ENCODE data around the gene GPRC5B.

GPRC5B gene

DNA sequence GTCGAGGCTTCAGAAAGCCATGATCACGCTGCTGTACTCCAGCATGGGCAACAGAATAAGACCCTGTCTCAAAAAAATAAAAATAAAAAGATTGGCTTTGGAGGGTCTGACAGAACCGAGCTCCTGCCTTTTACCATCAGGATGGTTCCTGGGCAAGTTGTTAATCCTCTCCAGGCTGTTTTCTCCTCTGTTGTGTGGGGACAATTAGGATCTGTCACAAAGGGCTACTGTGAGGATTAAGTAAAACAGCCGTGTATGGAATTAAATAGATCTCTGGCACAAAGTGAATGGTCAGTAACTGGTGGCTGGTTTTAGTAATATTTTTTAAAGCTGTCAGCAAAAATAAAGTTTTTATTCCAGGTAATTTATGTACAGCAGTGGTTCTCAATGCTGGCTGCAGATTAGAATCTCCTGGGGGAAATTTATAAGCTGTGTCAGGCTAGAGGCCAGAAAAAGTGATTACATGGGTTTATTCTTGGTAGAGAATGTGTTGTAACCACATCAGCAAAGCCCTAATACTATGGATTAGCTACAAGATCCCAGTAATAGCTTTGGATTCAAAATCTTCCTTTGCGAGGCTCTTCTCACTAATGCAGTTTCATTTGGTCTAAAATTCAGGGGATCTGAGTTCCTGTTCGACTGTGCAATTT is 47.2 kb downstream of the GPRC5B start:
- Mint-ChIP-seq H3K4me3 (no peak overlapping the region), H3K27ac (no peak overlapping the region), H3K36me3 (ENCODE audit: low read depth) (no peaks in the 10 kb centered on the region), H3K4me1 (ENCODE audit: low read depth) (no peaks in the 10 kb centered on the region), H3K9me3 (no peaks in the 10 kb centered on the region), H3K27me3 (ENCODE audit: low read depth) (no peaks in the 10 kb centered on the region)
- DNase-seq (ENCODE audit: low spot score), result no peak

GRCh38 chr16:19835968-19836421 is 48.7 kb downstream of the GPRC5B start:
- H3K27ac Mint-ChIP-seq, result no peak overlapping the region
- no peaks in the 10 kb centered on the region for H3K4me1 Mint-ChIP-seq (ENCODE audit: low read depth)
- no peaks in the 10 kb centered on the region for H3K36me3 Mint-ChIP-seq (ENCODE audit: low read depth)
- DNase-seq (ENCODE audit: low spot score), result no peak
- H3K4me3 Mint-ChIP-seq, result no peak overlapping the region
- no peaks in the 10 kb centered on the region for H3K27me3 Mint-ChIP-seq (ENCODE audit: low read depth)
- H3K9me3 Mint-ChIP-seq, result no peaks in the 10 kb centered on the region

DNA sequence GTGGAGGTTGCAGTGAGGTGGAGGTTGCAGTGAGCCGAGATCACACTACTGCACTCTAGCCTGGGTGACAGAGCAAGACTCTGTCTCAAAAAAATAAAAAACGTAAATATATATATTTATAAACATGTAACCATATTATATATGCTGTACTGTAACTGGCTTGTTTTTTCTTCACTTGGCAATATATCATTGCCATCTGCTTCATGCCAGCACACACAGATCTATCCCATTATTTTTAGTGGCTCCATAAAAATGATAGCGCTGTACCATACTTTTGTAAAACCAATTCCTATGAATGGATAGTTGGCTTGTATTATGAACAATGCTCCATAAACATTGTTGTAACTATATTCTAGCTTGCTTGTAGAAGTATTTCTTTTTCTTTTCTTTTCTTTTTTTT is 49.5 kb downstream of the GPRC5B start:
- no peak overlapping the region for H3K27ac Mint-ChIP-seq
- DNase-seq (ENCODE audit: low spot score), result no peak
- no peaks in the 10 kb centered on the region for H3K27me3 Mint-ChIP-seq (ENCODE audit: low read depth)
- no peak overlapping the region for H3K4me3 Mint-ChIP-seq
- H3K36me3 Mint-ChIP-seq (ENCODE audit: low read depth), result no peaks in the 10 kb centered on the region
- H3K4me1 Mint-ChIP-seq (ENCODE audit: low read depth), result no peaks in the 10 kb centered on the region
- no peaks in the 10 kb centered on the region for H3K9me3 Mint-ChIP-seq

- no peaks in the 10 kb centered on the region for H3K27me3 Mint-ChIP-seq (ENCODE audit: low read depth)
- DNase-seq (ENCODE audit: low spot score), result no peak
- no peaks in the 10 kb centered on the region for H3K9me3 Mint-ChIP-seq
- H3K27ac Mint-ChIP-seq, result no peak overlapping the region
- no peaks in the 10 kb centered on the region for H3K36me3 Mint-ChIP-seq (ENCODE audit: low read depth)
- no peak overlapping the region for H3K4me3 Mint-ChIP-seq
- no peaks in the 10 kb centered on the region for H3K4me1 Mint-ChIP-seq (ENCODE audit: low read depth)
Measured at GRCh38 chr16:19833581-19833980, 51.1 kb downstream of the GPRC5B start.

- Mint-ChIP-seq H3K4me1 (ENCODE audit: low read depth) (no peaks in the 10 kb centered on the region), H3K4me3 (no peak overlapping the region), H3K27ac (no peak overlapping the region), H3K36me3 (ENCODE audit: low read depth) (no peaks in the 10 kb centered on the region), H3K27me3 (ENCODE audit: low read depth) (no peaks in the 10 kb centered on the region), H3K9me3 (no peaks in the 10 kb centered on the region)
- no peak for DNase-seq (ENCODE audit: low spot score)
Measured at GRCh38 chr16:19833176-19833575, 51.5 kb downstream of the GPRC5B start.

DNA sequence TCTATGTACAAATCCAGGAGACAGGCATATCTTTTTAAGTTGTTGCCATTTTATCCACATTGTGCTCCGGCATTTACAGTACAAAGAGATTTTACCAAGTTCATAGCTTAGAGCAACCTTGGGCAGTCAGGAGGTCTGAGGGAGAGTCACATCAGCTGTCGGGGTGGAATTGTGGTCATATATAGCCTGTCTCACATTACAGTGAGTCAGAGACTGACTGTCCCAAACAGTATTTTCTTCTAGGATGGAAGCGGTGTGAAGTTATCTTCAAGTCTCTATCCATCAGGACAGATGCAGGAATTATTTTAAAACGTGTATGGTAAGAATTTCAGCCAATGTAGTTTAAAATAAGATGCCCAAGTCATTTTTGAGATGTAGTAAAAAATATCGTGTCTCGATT is 53.0 kb downstream of the GPRC5B start:
- H3K27me3 Mint-ChIP-seq (ENCODE audit: low read depth), result no peaks in the 10 kb centered on the region
- H3K4me1 Mint-ChIP-seq (ENCODE audit: low read depth), result no peaks in the 10 kb centered on the region
- no peaks in the 10 kb centered on the region for H3K9me3 Mint-ChIP-seq
- no peaks in the 10 kb centered on the region for H3K36me3 Mint-ChIP-seq (ENCODE audit: low read depth)
- DNase-seq (ENCODE audit: low spot score), result no peak
- no peak overlapping the region for H3K27ac Mint-ChIP-seq
- H3K4me3 Mint-ChIP-seq, result no peak overlapping the region

DNA sequence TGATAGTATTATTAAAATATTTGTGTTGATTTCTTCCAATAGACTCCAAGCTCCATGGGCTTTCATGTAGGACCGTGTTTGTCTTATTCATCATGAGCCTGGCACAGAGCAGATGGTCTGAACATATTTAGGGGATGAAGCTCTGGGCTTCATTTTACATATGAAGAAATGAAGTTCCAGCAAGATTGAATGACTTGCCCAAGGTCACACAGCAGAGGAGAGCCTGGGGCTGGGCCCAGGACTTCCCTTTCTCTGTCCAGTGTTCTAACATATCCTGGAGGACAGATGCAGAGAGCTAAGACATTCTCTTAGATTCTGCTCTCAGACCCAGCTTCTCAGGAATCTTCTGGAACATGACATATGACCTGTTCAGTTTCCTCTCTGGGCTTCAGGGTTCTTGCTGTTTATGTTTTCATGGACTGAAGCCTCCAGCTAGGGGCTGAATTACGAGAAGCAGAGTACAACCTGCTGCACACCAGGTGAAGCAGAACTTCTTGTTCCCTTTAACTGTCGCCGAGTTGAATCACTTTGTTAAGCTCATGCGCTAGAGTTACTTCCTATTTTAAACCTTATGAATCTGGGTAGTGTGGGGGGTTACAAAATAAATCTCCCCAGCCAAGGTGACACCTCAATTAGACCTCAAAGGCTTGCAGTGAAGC is 53.6 kb downstream of the GPRC5B start:
- DNase-seq (ENCODE audit: low spot score), result no peak
- H3K27ac Mint-ChIP-seq, result no peak overlapping the region

DNA sequence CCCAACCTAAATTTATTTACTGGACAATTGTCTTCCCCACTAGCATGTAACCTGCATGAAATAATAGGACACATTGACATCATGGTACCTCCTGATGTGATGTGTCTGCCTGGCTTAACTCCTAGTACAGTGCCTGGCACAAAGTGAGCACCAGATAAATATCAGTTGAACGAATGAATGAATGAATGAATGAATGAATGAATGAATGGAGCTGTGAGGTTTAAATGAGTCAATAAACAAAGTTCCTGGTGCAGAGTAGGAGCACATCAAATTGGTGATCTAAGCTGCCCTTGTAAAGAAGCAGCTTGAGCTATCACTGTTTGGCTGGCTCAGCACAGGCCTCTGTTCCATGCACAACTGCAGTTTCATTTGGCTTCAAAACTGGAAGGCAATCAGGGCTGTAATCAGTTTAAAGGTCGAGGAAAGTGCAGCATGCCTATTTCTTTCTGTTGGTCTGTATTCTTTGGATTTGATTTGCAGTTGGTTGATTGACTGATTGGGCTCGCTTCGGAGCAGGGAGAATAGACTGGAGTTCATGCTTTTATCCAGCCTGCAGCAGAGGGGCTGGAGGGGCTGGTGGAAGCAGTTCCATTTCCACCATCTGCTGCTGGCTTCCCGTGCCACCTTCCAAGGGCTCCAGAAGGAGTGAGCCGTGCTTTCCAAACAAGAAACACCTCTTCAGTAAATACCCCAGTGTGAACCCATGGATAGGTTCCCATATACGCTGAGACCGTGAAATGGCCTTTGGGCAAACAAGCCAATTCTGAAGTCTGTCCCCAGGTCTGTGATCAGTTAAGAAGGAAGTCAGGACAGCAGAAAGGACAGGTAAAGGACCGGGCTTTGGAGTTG is 54.6 kb downstream of the GPRC5B start:
- Mint-ChIP-seq H3K4me1 (ENCODE audit: low read depth) (no peaks in the 10 kb centered on the region), H3K4me3 (no peak overlapping the region), H3K36me3 (ENCODE audit: low read depth) (no peaks in the 10 kb centered on the region), H3K27ac (no peak overlapping the region), H3K9me3 (no peaks in the 10 kb centered on the region), H3K27me3 (ENCODE audit: low read depth) (no peaks in the 10 kb centered on the region)
- no peak for DNase-seq (ENCODE audit: low spot score)

More for the DNA sequence above, 53.6 kb downstream of the GPRC5B start:
- H3K4me1 Mint-ChIP-seq (ENCODE audit: low read depth), result no peaks in the 10 kb centered on the region
- no peaks in the 10 kb centered on the region for H3K36me3 Mint-ChIP-seq (ENCODE audit: low read depth)
- no peak overlapping the region for H3K4me3 Mint-ChIP-seq
- H3K9me3 Mint-ChIP-seq, result no peaks in the 10 kb centered on the region
- no peaks in the 10 kb centered on the region for H3K27me3 Mint-ChIP-seq (ENCODE audit: low read depth)

DNA sequence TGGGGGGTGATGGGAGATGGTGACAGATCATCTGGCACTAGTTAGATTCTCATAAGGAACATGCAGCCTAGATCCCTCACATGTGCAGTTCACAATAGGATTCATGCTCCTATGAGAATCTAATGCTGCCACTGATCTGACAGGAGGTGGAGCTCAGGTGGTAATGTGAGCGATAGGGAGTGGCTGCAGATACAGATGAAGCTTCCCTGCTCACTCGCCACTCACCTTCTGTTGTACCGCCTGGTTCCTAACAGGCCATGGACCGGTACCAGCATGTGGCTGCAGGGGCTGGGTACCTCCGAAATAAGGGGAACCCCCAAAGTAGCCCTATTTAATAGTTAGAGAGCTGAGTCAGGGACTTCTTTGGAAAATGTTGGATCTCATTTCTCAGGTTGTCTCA is 60.4 kb downstream of the GPRC5B start:
- Mint-ChIP-seq H3K9me3 (no peaks in the 10 kb centered on the region), H3K36me3 (ENCODE audit: low read depth) (no peaks in the 10 kb centered on the region), H3K27ac (no peak overlapping the region), H3K27me3 (ENCODE audit: low read depth) (no peaks in the 10 kb centered on the region), H3K4me3 (no peak overlapping the region), H3K4me1 (ENCODE audit: low read depth) (no peaks in the 10 kb centered on the region)
- DNase-seq (ENCODE audit: low spot score), result no peak

DNA sequence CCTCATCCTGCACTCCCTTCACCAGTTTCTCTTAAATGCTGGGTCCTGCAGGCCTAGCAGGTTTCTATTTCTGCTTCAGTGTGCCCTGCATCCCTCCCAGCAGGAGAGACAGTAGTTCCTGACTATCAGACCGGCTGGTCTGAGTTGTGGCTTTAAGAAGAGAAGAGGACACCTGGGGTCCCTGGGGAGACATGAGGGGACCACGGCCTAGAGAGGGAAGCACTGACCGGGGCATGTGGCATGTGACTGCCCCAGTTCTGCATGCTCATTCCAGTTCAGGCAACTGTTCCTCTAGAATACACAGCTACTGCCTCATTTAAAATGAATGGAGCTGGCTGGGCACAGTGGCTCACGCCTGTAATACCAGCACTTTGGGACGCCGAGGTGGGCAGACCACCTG is 61.3 kb downstream of the GPRC5B start:
- no peak overlapping the region for H3K27ac Mint-ChIP-seq
- no peaks in the 10 kb centered on the region for H3K27me3 Mint-ChIP-seq (ENCODE audit: low read depth)
- H3K4me3 Mint-ChIP-seq, result no peak overlapping the region
- DNase-seq (ENCODE audit: low spot score), result no peak
- no peaks in the 10 kb centered on the region for H3K4me1 Mint-ChIP-seq (ENCODE audit: low read depth)
- no peaks in the 10 kb centered on the region for H3K9me3 Mint-ChIP-seq
- H3K36me3 Mint-ChIP-seq (ENCODE audit: low read depth), result no peaks in the 10 kb centered on the region

DNA sequence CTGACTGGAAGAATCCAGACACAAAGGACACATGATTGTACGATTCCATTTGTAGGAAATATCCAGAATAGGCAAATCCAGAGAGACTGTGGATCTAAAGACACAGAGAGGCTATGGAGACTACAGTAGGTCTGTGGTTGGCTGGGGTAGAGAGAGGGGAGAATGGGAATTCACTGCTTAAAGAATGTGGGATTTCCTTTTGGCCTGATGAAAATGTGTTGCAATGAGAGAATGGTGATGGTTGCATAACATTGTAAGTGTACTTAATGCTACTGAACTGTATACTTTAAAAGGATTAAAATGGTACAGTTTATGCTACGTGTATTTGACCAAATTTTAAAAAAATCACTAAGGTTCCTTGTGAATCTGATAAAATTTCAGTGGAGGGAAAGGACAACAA is 62.1 kb downstream of the GPRC5B start:
- no peaks in the 10 kb centered on the region for H3K9me3 Mint-ChIP-seq
- no peak for DNase-seq (ENCODE audit: low spot score)
- H3K36me3 Mint-ChIP-seq (ENCODE audit: low read depth), result no peaks in the 10 kb centered on the region
- H3K27me3 Mint-ChIP-seq (ENCODE audit: low read depth), result no peaks in the 10 kb centered on the region
- H3K27ac Mint-ChIP-seq, result no peak overlapping the region
- H3K4me3 Mint-ChIP-seq, result no peak overlapping the region
- no peaks in the 10 kb centered on the region for H3K4me1 Mint-ChIP-seq (ENCODE audit: low read depth)

DNA sequence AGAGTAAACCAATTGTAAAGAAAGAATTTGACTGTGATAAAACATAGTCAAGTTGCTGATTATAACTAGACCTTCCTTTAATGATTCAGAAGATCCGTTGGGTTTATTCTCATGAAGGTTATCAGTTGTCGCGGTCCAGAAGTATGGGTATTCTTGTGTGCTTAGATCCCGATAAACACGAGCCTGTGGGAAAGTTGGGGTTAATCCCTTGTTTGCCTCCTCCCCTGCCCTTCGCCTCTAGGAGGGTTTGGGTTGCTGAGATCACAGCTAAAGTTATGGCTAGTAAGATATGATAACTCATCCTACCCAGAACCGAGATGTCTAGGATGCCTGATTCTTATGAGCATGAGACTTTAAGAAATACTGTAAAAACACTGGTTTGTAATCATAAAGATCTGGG is 66.8 kb downstream of the GPRC5B start:
- Mint-ChIP-seq H3K4me1 (ENCODE audit: low read depth) (no peaks in the 10 kb centered on the region), H3K36me3 (ENCODE audit: low read depth) (no peaks in the 10 kb centered on the region), H3K9me3 (peaks cover 5% of the 10 kb centered on the region), H3K4me3 (no peak overlapping the region), H3K27ac (no peak overlapping the region), H3K27me3 (ENCODE audit: low read depth) (no peaks in the 10 kb centered on the region)
- no peak for DNase-seq (ENCODE audit: low spot score)

DNA sequence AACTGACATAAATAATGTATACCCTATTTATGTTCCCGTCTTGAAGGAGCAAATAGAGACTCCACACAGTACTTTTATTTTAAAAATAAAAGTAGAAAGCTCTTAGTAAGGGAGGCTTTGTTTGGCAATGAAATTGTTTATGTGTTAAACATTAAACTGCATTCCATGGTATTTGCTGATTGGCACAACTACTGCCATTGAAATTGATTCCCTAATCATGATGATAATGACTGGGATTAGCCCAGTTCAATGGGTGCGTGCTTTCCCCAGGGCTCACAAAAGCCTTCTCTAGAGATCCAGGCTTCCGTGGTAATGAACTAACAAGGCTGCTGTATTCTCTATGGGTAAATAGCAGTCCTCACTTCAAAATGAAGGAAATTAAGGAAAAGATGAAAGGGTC is 67.5 kb downstream of the GPRC5B start:
- H3K9me3 Mint-ChIP-seq, result peaks cover 5% of the 10 kb centered on the region
- H3K36me3 Mint-ChIP-seq (ENCODE audit: low read depth), result no peaks in the 10 kb centered on the region
- H3K27ac Mint-ChIP-seq, result no peak overlapping the region
- DNase-seq (ENCODE audit: low spot score), result no peak
- H3K27me3 Mint-ChIP-seq (ENCODE audit: low read depth), result no peaks in the 10 kb centered on the region
- no peak overlapping the region for H3K4me3 Mint-ChIP-seq
- no peaks in the 10 kb centered on the region for H3K4me1 Mint-ChIP-seq (ENCODE audit: low read depth)

DNA sequence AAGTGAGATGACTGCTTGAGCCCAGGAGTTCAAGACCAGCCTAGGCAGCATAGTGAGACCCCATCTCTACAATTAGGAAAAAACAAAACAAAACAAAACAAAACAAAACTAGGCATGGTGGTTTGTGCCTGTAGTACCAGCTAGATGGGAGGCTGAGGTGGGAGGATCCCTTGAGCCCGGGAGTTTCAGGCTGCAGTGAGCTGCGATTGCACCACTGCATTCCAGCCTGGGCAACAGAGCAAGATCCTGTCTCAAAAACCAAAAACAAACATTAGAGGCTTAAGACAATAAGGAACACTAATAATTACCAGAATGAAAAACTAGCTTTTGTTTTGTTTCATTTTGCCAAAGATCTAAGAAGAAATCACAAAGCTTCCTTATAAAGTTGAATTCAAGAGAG is 69.2 kb downstream of the GPRC5B start:
- no peak for DNase-seq (ENCODE audit: low spot score)
- Mint-ChIP-seq H3K36me3 (ENCODE audit: low read depth) (no peaks in the 10 kb centered on the region), H3K27me3 (ENCODE audit: low read depth) (no peaks in the 10 kb centered on the region), H3K4me1 (ENCODE audit: low read depth) (no peaks in the 10 kb centered on the region), H3K4me3 (no peak overlapping the region), H3K27ac (no peak overlapping the region), H3K9me3 (peaks cover 5% of the 10 kb centered on the region)

Measured in T-helper 2 cell treated with Interferon-gamma antibody and Interleukin-4, amounts not matched to agents 5 μg/mL and 100 μg/mL, for 36 hours (primary cell).